ENCODE measurements around the gene EHMT1. TPM values are rescaled to one million over a fixed set of nuclear protein-coding genes. Genes with fewer than 3 reads are reported as not detected.

EHMT1 gene
- total and polyA plus RNA-seq, 9 of the 15 experiments (the other 6 are each of a cell fraction or from before 2014, with no cell fraction given), result 2.2 to 76.0 (median 36.4) TPM

- CTCF ChIA-PET (ENCODE audit: low intra/inter-chr PET ratio), result no interaction called here
- Histone ChIP-seq H3K9ac (ENCODE audit: insufficient read depth in 1 of 2, low read depth in 2 of 2, low read length in 2 of 2) (peak overlapping the region in 1 of 2 experiments; percentile 77; a peak in 2 of 4 replicates), H3K79me2 (ENCODE audit: control insufficient read depth, insufficient read depth, low read length) (peaks cover 22% of the 10 kb centered on the region), H3K36me3 (ENCODE audit: control insufficient read depth, insufficient read depth, low read length) (peaks cover 47% of the 10 kb centered on the region; the same call in 2 of the 3 replicates), H3K9me3 (replicated peaks; ENCODE audit: control insufficient read depth, insufficient read depth, low read depth, low read length) (no peaks in the 10 kb centered on the region), H3K9me1 (ENCODE audit: control insufficient read depth, insufficient read depth, low read length) (peaks cover 6% of the 10 kb centered on the region), H4K20me1 (replicated peaks; ENCODE audit: control insufficient read depth, insufficient read depth, low read length) (no peaks in the 10 kb centered on the region; the same call in 1 of the 2 replicates), H3K4me3 (no peak overlapping the region), H3K4me2 (ENCODE audit: insufficient read depth, low read length) (no peak overlapping the region), H3K4me1 (replicated peaks in 1 of 2; ENCODE audit: control insufficient read depth in 2 of 2, insufficient read depth in 2 of 2, low read length in 2 of 2) (peaks cover 21 to 57% of the 10 kb centered on the region in 2 experiments; a peak in 4 of 5 replicates), H3K27me3 (ENCODE audit: control insufficient read depth in 2 of 2, insufficient read depth in 2 of 2, low read length in 2 of 2) (no peaks in the 10 kb centered on the region), H3K27ac (ENCODE audit: extremely low read depth, low read depth, low read length) (no peak overlapping the region), H2AFZ (ENCODE audit: low read depth, low read length) (no peak overlapping the region)
- 89% methylated on average over 4 of the region's 5 CpGs for WGBS (ENCODE audit: insufficient coverage, low coverage, missing lambda C conversion rate)
- TF ChIP-seq TSC22D4 (tag; IDR thresholded peaks at IDR 0.05) (no peak), POLR2G (IDR thresholded peaks at IDR 0.05; ENCODE audit: low read depth, low read length) (peak; percentile 36; the same call in 1 of the 2 replicates), POLR2AphosphoS2 (IDR thresholded peaks at IDR 0.05; ENCODE audit: low read length) (0 out of 2 replicates have a peak, but pooled peaks have one; percentile 59)
- intact Hi-C loops (cut with micrococcal nuclease), result no loop called here
- BruUV-seq (replicated peaks), result no TSS peak
- ATAC-seq (no peak), DNase-seq (ENCODE audit: extremely low read depth in 1 of 4, low spot score in 3 of 4) (no peak), FAIRE-seq (no peak)
- in situ Hi-C loops (cut with MboI), result no loop called here
- POLR2A ChIA-PET, result interaction anchor here (0.5 kb wide), 1 partner anchor 1609 kb away, joined by 3 read pairs; no protein-coding TSS in a partner anchor
These were observed 5.5 kb upstream of the EHMT1 start for GRCh38 chr9:137613259-137613658.

- Histone ChIP-seq H4K20me1 (replicated peaks; ENCODE audit: control insufficient read depth, insufficient read depth, low read length) (no peaks in the 10 kb centered on the region; the same call in 1 of the 2 replicates), H2AFZ (ENCODE audit: low read depth, low read length) (no peak overlapping the region), H3K79me2 (ENCODE audit: control insufficient read depth, insufficient read depth, low read length) (peaks cover 26% of the 10 kb centered on the region), H3K9me1 (ENCODE audit: control insufficient read depth, insufficient read depth, low read length) (peaks cover 6% of the 10 kb centered on the region), H3K27ac (ENCODE audit: extremely low read depth, low read depth, low read length) (no peak overlapping the region), H3K9me3 (replicated peaks; ENCODE audit: control insufficient read depth, insufficient read depth, low read depth, low read length) (no peaks in the 10 kb centered on the region), H3K4me1 (replicated peaks in 1 of 2; ENCODE audit: control insufficient read depth in 2 of 2, insufficient read depth in 2 of 2, low read length in 2 of 2) (peaks cover 21 to 61% of the 10 kb centered on the region in 2 experiments; a peak in 4 of 5 replicates), H3K27me3 (ENCODE audit: control insufficient read depth in 2 of 2, insufficient read depth in 2 of 2, low read length in 2 of 2) (no peaks in the 10 kb centered on the region), H3K36me3 (ENCODE audit: control insufficient read depth, insufficient read depth, low read length) (peaks cover 47% of the 10 kb centered on the region; the same call in 2 of the 3 replicates), H3K9ac (ENCODE audit: insufficient read depth in 1 of 2, low read depth in 2 of 2, low read length in 2 of 2) (peak overlapping the region in 1 of 2 experiments; percentile 77; a peak in 2 of 4 replicates), H3K4me2 (ENCODE audit: insufficient read depth, low read length) (no peak overlapping the region), H3K4me3 (no peak overlapping the region)
- in situ Hi-C loops (cut with MboI) (no loop called here), intact Hi-C loops (cut with micrococcal nuclease) (no loop called here)
- CTCF ChIA-PET (ENCODE audit: low intra/inter-chr PET ratio), result no interaction called here
- DNase-seq (ENCODE audit: extremely low read depth in 1 of 4, low spot score in 3 of 4), result no peak
- ATAC-seq, result no peak
- POLR2A ChIA-PET, result interaction anchor here (0.5 kb wide), 1 partner anchor 1610 kb away, joined by 3 read pairs; no protein-coding TSS in a partner anchor
- 95% methylated on average over 23 of the region's 27 CpGs for WGBS (ENCODE audit: insufficient coverage, low coverage, missing lambda C conversion rate)
- TF ChIP-seq POLR2AphosphoS2 (IDR thresholded peaks at IDR 0.05; ENCODE audit: low read length), result 0 out of 2 replicates have a peak, but pooled peaks have one; percentile 44
- peak; percentile 27; the same call in 1 of the 2 replicates for TF ChIP-seq RBFOX2 (IDR thresholded peaks at IDR 0.05; ENCODE audit: low read depth, low read length)
- peak; percentile 65 for TF ChIP-seq POLR2G (IDR thresholded peaks at IDR 0.05; ENCODE audit: low read depth, low read length)
- TF ChIP-seq ZNF57 (CRISPR knock-in tag; IDR thresholded peaks at IDR 0.05), result no peak
- TF ChIP-seq ZNF780A (CRISPR knock-in tag; IDR thresholded peaks at IDR 0.05), result no peak
- TF ChIP-seq EHMT2 (IDR thresholded peaks at IDR 0.05), result no peak
- 0 out of 2 replicates have a peak, but pooled peaks have one; percentile 41 for TF ChIP-seq CBX1 (IDR thresholded peaks at IDR 0.05; ENCODE audit: low read depth)
- no peak for TF ChIP-seq ATF3 (IDR thresholded peaks at IDR 0.05)
- no peak for TF ChIP-seq ATF3 (CRISPR knock-in tag; conservative IDR thresholded peaks at IDR 0.05)
- no peak for TF ChIP-seq EP300 (IDR thresholded peaks at IDR 0.05; ENCODE audit: low read length)
- FAIRE-seq, result no peak
- BruUV-seq (replicated peaks), result no TSS peak
These were observed 4.9 kb upstream of the EHMT1 start for GRCh38 chr9:137613738-137614523.
